HEK293 (cell line): Measurements from ENCODE around the gene DICER1.

Source experiments
- CTCF ChIA-PET: fragments of 350-600 bp; formaldehyde crosslinking; extraction: SDS; loops from one replicate; lab custom pipeline; 2021; ENCODE audit warnings: antibody characterized with exemption; lab: Yijun Ruan, JAX
- POLR2A ChIA-PET: fragments of 300-600 bp; formaldehyde crosslinking; extraction: SDS; loops from one replicate; lab custom pipeline; 2020; ENCODE audit warnings: antibody characterized with exemption, inconsistent platforms; lab: Yijun Ruan, JAX
- H3K27ac ChIP-seq: fragments of 200-500 bp; sonication (Bioruptor generic); 2 replicates; pipeline ENCODE4 v1.5.1; 2014; ENCODE audit warnings: low read depth, low read length, control low read depth, inconsistent platforms; ENCODE audit errors: extremely low read depth
- H3K36me3 ChIP-seq, 2 experiments: fragments of 200-500 bp in 1 of 2; sonication (Bioruptor generic) in 1 of 2; 1 replicate in 1 of 2; 2 replicates in 1 of 2; pipeline ENCODE4 v1.5.1; 2014 to 2017; ENCODE audit warnings: inconsistent platforms in 2 of 2, low read length in 2 of 2; ENCODE audit not compliant: control insufficient read depth in 2 of 2, insufficient read depth in 1 of 2
- H3K4me1 ChIP-seq: fragments of 200-500 bp; sonication (Bioruptor generic); 2 replicates; pipeline ENCODE4 v1.5.1; 2014; ENCODE audit warnings: mild to moderate bottlenecking, low read length, inconsistent platforms; ENCODE audit not compliant: control insufficient read depth, insufficient read depth
- H3K4me3 ChIP-seq: 2 replicates; pipeline ENCODE4 v1.5.1; 2011; ENCODE audit warnings: low read depth, mild to moderate bottlenecking, control low read depth, low read length, moderate library complexity
- H3K9me3 ChIP-seq: fragments of 200-500 bp; sonication (Bioruptor generic); 2 replicates; pipeline ENCODE4 v1.5.1; 2014; ENCODE audit warnings: low read depth, low read length, inconsistent platforms; ENCODE audit not compliant: control insufficient read depth, insufficient read depth
- HIC1 ChIP-seq: fragments of 450-650 bp; formaldehyde crosslinking; IDR thresholded peaks from 2 replicates; pipeline ENCODE4 v1.5.1; 2016; ENCODE audit warnings: missing biosample characterization, missing genetic modification characterization
- MYNN ChIP-seq: fragments of 450-650 bp; formaldehyde crosslinking; IDR thresholded peaks from 2 replicates; pipeline ENCODE4 v1.5.1; 2016; ENCODE audit warnings: missing biosample characterization, missing genetic modification characterization, borderline replicate concordance
- RBAK ChIP-seq: fragments of 450-650 bp; formaldehyde crosslinking; IDR thresholded peaks from 2 replicates; pipeline ENCODE4 v1.5.1; 2016; ENCODE audit warnings: missing biosample characterization, missing genetic modification characterization
- TCF7L2 ChIP-seq: IDR thresholded peaks from 2 replicates; pipeline ENCODE4 v1.6.1; 2011; ENCODE audit warnings: low read depth, mild to moderate bottlenecking, inconsistent platforms, low read length, moderate library complexity, borderline replicate concordance
- ZBTB44 ChIP-seq: fragments of 450-650 bp; IDR thresholded peaks from 2 replicates; pipeline ENCODE4 v1.5.1; 2018; ENCODE audit warnings: missing biosample characterization, mild to moderate bottlenecking, missing genetic modification characterization
- ZFP3 ChIP-seq: fragments of 450-650 bp; formaldehyde crosslinking; IDR thresholded peaks from 2 replicates; pipeline ENCODE4 v1.5.1; 2016; ENCODE audit warnings: low read depth, missing biosample characterization, missing genetic modification characterization
- ZFP37 ChIP-seq: fragments of 450-650 bp; formaldehyde crosslinking; IDR thresholded peaks from 2 replicates; pipeline ENCODE4 v1.5.1; 2016; ENCODE audit warnings: missing biosample characterization, missing genetic modification characterization
- ZFP41 ChIP-seq: fragments of 450-650 bp; formaldehyde crosslinking; IDR thresholded peaks from 2 replicates; pipeline ENCODE4 v1.5.1; 2016; ENCODE audit warnings: missing biosample characterization, missing genetic modification characterization, borderline replicate concordance
- ZNF184 ChIP-seq: fragments of 450-650 bp; IDR thresholded peaks from 2 replicates; pipeline ENCODE4 v1.5.1; 2018; ENCODE audit warnings: missing biosample characterization, mild to moderate bottlenecking, missing genetic modification characterization
- ZNF324 ChIP-seq: fragments of 450-650 bp; formaldehyde crosslinking; IDR thresholded peaks from 2 replicates; pipeline ENCODE4 v1.5.1; 2016; ENCODE audit warnings: missing biosample characterization, missing genetic modification characterization
- ZNF341 ChIP-seq: fragments of 450-650 bp; formaldehyde crosslinking; IDR thresholded peaks from 2 replicates; pipeline ENCODE4; 2016; ENCODE audit warnings: low read depth, missing biosample characterization, missing genetic modification characterization
- ZNF354C ChIP-seq: fragments of 450-650 bp; formaldehyde crosslinking; IDR thresholded peaks from 2 replicates; pipeline ENCODE4 v1.5.1; 2016; ENCODE audit warnings: missing biosample characterization, missing genetic modification characterization, low read depth, borderline replicate concordance
- ZNF37A ChIP-seq: fragments of 450-650 bp; IDR thresholded peaks from 2 replicates; pipeline ENCODE4 v1.5.1; 2018; ENCODE audit warnings: missing biosample characterization, missing genetic modification characterization
- ZNF391 ChIP-seq: fragments of 450-650 bp; formaldehyde crosslinking; IDR thresholded peaks from 2 replicates; pipeline ENCODE4 v1.5.1; 2016; ENCODE audit warnings: low read depth, missing biosample characterization, missing genetic modification characterization, borderline replicate concordance
- ZNF404 ChIP-seq: fragments of 450-650 bp; formaldehyde crosslinking; IDR thresholded peaks from 2 replicates; pipeline ENCODE4 v1.5.1; 2017; ENCODE audit warnings: missing biosample characterization, missing genetic modification characterization
- ZNF544 ChIP-seq: fragments of 450-650 bp; formaldehyde crosslinking; IDR thresholded peaks from 2 replicates; pipeline ENCODE4 v1.5.0; 2017; ENCODE audit warnings: missing biosample characterization, missing genetic modification characterization
- ZNF549 ChIP-seq: fragments of 450-650 bp; IDR thresholded peaks from 2 replicates; pipeline ENCODE4 v1.5.1; 2018; ENCODE audit warnings: missing biosample characterization, missing genetic modification characterization, mild to moderate bottlenecking, inconsistent platforms, moderate library complexity
- ZNF560 ChIP-seq: fragments of 450-650 bp; formaldehyde crosslinking; IDR thresholded peaks from 2 replicates; pipeline ENCODE4 v1.5.1; 2017; ENCODE audit warnings: missing biosample characterization, missing genetic modification characterization, borderline replicate concordance
- ZNF624 ChIP-seq: fragments of 450-650 bp; formaldehyde crosslinking; IDR thresholded peaks from 2 replicates; pipeline ENCODE4 v1.5.1; 2017; ENCODE audit warnings: missing biosample characterization, missing genetic modification characterization
- ZNF626 ChIP-seq: fragments of 450-650 bp; sonication (Bioruptor Pico); formaldehyde crosslinking; IDR thresholded peaks from 2 replicates; pipeline ENCODE4 v1.5.1; 2018; ENCODE audit warnings: missing biosample characterization, missing genetic modification characterization, inconsistent platforms
- ZNF664 ChIP-seq: fragments of 450-650 bp; formaldehyde crosslinking; IDR thresholded peaks from 2 replicates; pipeline ENCODE4 v1.5.1; 2016; ENCODE audit warnings: missing biosample characterization, missing genetic modification characterization
- ZNF701 ChIP-seq: fragments of 450-650 bp; formaldehyde crosslinking; IDR thresholded peaks from 2 replicates; pipeline ENCODE4 v1.5.1; 2016; ENCODE audit warnings: missing biosample characterization, missing genetic modification characterization
- ZNF707 ChIP-seq: fragments of 450-650 bp; formaldehyde crosslinking; IDR thresholded peaks from 2 replicates; pipeline ENCODE4 v1.5.1; 2016; ENCODE audit warnings: missing biosample characterization, missing genetic modification characterization
- ZNF747 ChIP-seq: fragments of 450-650 bp; formaldehyde crosslinking; IDR thresholded peaks from 2 replicates; pipeline ENCODE4 v1.5.1; 2016; ENCODE audit warnings: missing biosample characterization, missing genetic modification characterization
- ZNF837 ChIP-seq: fragments of 450-650 bp; formaldehyde crosslinking; IDR thresholded peaks from 2 replicates; pipeline ENCODE4 v1.5.1; 2016; ENCODE audit warnings: missing biosample characterization, missing genetic modification characterization
- ZSCAN4 ChIP-seq: fragments of 450-650 bp; formaldehyde crosslinking; IDR thresholded peaks from 2 replicates; pipeline ENCODE4 v1.5.1; 2017; ENCODE audit warnings: missing biosample characterization, missing genetic modification characterization

DICER1 gene

GRCh38 chr14:95173518-95173917 is 16.2 kb upstream of the DICER1 start:
- no peaks in the 10 kb centered on the region for H3K9me3 ChIP-seq
- H3K36me3 ChIP-seq: no peaks in the 10 kb centered on the region
- H3K27ac ChIP-seq: no peak overlapping the region
- H3K4me1 ChIP-seq: no peaks in the 10 kb centered on the region
- ChIA-PET POLR2A (no interaction called here), CTCF (no interaction called here)
- no peak overlapping the region for H3K4me3 ChIP-seq
- no peak for TF ChIP-seq MYNN (tag by site-specific recombination)
- TF ChIP-seq ZNF707 (tag by site-specific recombination): no peak

- H3K36me3 ChIP-seq: no peaks in the 10 kb centered on the region
- no peaks in the 10 kb centered on the region; the same call in 1 of the 2 replicates for H3K9me3 ChIP-seq
- POLR2A ChIA-PET: no interaction called here
- CTCF ChIA-PET: no interaction called here
- no peaks in the 10 kb centered on the region for H3K4me1 ChIP-seq
- no peak for TF ChIP-seq ZNF37A (tag by site-specific recombination)
- TF ChIP-seq ZSCAN4 (tag by site-specific recombination): no peak
- no peak for TF ChIP-seq ZNF626
- TF ChIP-seq ZNF837: no peak
- no peak for TF ChIP-seq ZNF391
- no peak for TF ChIP-seq ZNF560 (tag by site-specific recombination)
- no peak for TF ChIP-seq ZFP3 (tag by site-specific recombination)
- no peak for TF ChIP-seq ZNF354C
- TF ChIP-seq ZNF664 (tag by site-specific recombination): no peak
- TF ChIP-seq TCF7L2: no peak
- no peak for TF ChIP-seq ZNF624 (tag by site-specific recombination)
- H3K4me3 ChIP-seq: no peak overlapping the region
- no peak overlapping the region for H3K27ac ChIP-seq
These were observed 9.8 kb upstream of the DICER1 start for GRCh38 chr14:95167177-95167576.

GRCh38 chr14:95165517-95165916 is 8.2 kb upstream of the DICER1 start:
- H3K4me3 ChIP-seq: no peak overlapping the region
- no peak overlapping the region for H3K27ac ChIP-seq
- H3K36me3 ChIP-seq: no peaks in the 10 kb centered on the region
- H3K9me3 ChIP-seq: no peaks in the 10 kb centered on the region; the same call in 1 of the 2 replicates
- CTCF ChIA-PET: interaction anchor here (1.3 kb wide), 1 partner anchor 9 kb away, joined by 3 read pairs; no protein-coding TSS in a partner anchor
- H3K4me1 ChIP-seq: no peaks in the 10 kb centered on the region
- POLR2A ChIA-PET: no interaction called here
- TF ChIP-seq ZNF747 (tag by site-specific recombination) (no peak), ZNF404 (tag by site-specific recombination) (no peak), ZNF544 (no peak), ZFP37 (no peak), RBAK (tag by site-specific recombination) (no peak), HIC1 (tag by site-specific recombination) (no peak), ZNF184 (no peak), ZFP41 (tag by site-specific recombination) (no peak), ZNF701 (tag by site-specific recombination) (no peak), ZNF324 (tag by site-specific recombination) (no peak), ZBTB44 (no peak), ZNF549 (no peak), ZNF341 (no peak)
